CD4-positive, CD25-positive, alpha-beta regulatory T cell (primary cell): ENCODE measurements around the gene TMEM181. TPM values are rescaled to one million over a fixed set of nuclear protein-coding genes. Genes with fewer than 3 reads are reported as not detected.
"Not testable (repeated sequence)": the region's sequence is repeated elsewhere in the genome, so short reads cannot be mapped to it uniquely, and the experiment has no call there.

Source experiments
- ATAC-seq, 2 donors: fragments of 150-1000 bp; cut with Tn5 transposase; one replicate each; pipeline ENCODE4 v1.10.0; 2021; ENCODE audit warnings: low read depth in 2 of 2, moderate number of reproducible peaks in 2 of 2, moderate library complexity in 1 of 2
- DNase-seq, 3 donors: peaks; one replicate each; pipeline versions ENCODE4 v3.0.0 to v3.0.0-alpha.2; 2012 to 2022; ENCODE audit warnings: mixed read lengths in 1 of 3
- H3K27ac ChIP-seq: one replicate; pipeline ENCODE4 v1.7.0; 2013; ENCODE audit warnings: mild to moderate bottlenecking, low read length; ENCODE audit not compliant: insufficient read depth, poor library complexity, severe bottlenecking
- H3K27me3 ChIP-seq: one replicate; pipeline ENCODE4 v1.7.0; 2013; ENCODE audit warnings: low read length; ENCODE audit not compliant: control insufficient read depth, insufficient read depth
- H3K36me3 ChIP-seq: one replicate; pipeline ENCODE4 v1.7.0; 2013; ENCODE audit warnings: mild to moderate bottlenecking, low read length, moderate library complexity; ENCODE audit not compliant: control insufficient read depth, insufficient read depth
- H3K4me1 ChIP-seq: 2 replicates; pipeline ENCODE4 v1.7.0; 2013; ENCODE audit warnings: mild to moderate bottlenecking, low read length; ENCODE audit not compliant: insufficient read depth, control insufficient read depth, poor library complexity, severe bottlenecking
- H3K4me3 ChIP-seq: one replicate; pipeline ENCODE4 v1.7.0; 2013; ENCODE audit warnings: low read depth, mild to moderate bottlenecking, low read length, moderate library complexity
- H3K9me3 ChIP-seq, 2 experiments: 1 replicate in 1 of 2; 2 replicates in 1 of 2; pipeline ENCODE4 v1.7.0; 2013; ENCODE audit warnings: low read length in 2 of 2, mild to moderate bottlenecking in 1 of 2, moderate library complexity in 1 of 2; ENCODE audit not compliant: control insufficient read depth in 2 of 2
- H3K27ac Mint-ChIP-seq, 3 donors: one replicate each; pipeline ENCODE4 v1.8.0; 2020 to 2022; ENCODE audit warnings: mild to moderate bottlenecking in 3 of 3, mixed read lengths in 3 of 3, moderate library complexity in 2 of 3
- H3K27me3 Mint-ChIP-seq: one replicate; pipeline ENCODE4 v1.8.0; 2022; ENCODE audit warnings: mild to moderate bottlenecking, mixed read lengths
- H3K36me3 Mint-ChIP-seq: one replicate; pipeline ENCODE4 v1.8.0; 2020; ENCODE audit warnings: mixed read lengths
- H3K4me1 Mint-ChIP-seq, 4 donors: one replicate each; pipeline ENCODE4 v1.8.0; 2020 to 2022; ENCODE audit warnings: mixed read lengths in 4 of 4, mild to moderate bottlenecking in 1 of 4
- H3K4me3 Mint-ChIP-seq, 4 donors: one replicate each; pipeline ENCODE4 v1.8.0; 2020 to 2022; ENCODE audit warnings: mild to moderate bottlenecking in 4 of 4, mixed read lengths in 4 of 4, moderate library complexity in 3 of 4
- H3K9me3 Mint-ChIP-seq, 7 donors: one replicate each; pipeline ENCODE4 v1.8.0; 2020 to 2022; ENCODE audit warnings: mixed read lengths in 7 of 7, mild to moderate bottlenecking in 3 of 7, moderate library complexity in 2 of 7
- polyA plus RNA-seq, 4 donors: library from polyadenylated mRNA; unstranded; fragments of 300-500 nt; fragmentation: Illumina TruSeq; gene quantifications; one replicate each; pipeline ENCODE4 v1.2.3, GENCODE V29; 2021
- total RNA-seq: library from RNA; stranded (reverse); gene quantifications from one replicate; pipeline ENCODE4 v1.2.3, GENCODE V29; 2022

The TMEM181 gene
- total and polyA plus RNA-seq, 5 donors from 2014 or later, result 4.9 to 21.2 (median 5.6) TPM

DNA sequence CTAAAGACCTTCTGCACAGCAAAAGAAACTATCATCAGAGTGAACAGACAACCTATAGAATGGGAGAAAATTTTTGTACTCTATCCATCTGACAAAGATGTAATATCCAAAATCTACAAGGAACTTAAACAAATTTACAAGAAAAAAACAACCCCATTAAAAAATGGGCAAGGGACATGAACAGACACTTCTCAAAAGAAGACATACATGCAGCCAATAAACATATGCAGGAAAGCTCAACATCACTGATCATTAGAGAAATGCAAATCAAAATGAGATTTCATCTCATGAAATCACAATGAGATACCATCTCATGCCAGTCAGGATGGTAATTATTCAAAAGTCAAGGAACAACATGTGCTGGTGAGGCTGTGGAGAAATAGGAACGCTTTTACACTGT lies 32.0 kb upstream of the TMEM181 start:
- not testable (repeated sequence) for H3K4me1 ChIP-seq, H3K9me3 ChIP-seq, H3K4me3 ChIP-seq, H3K4me1 Mint-ChIP-seq, H3K27ac ChIP-seq, H3K27me3 ChIP-seq, DNase-seq, H3K4me3 Mint-ChIP-seq, H3K36me3 ChIP-seq, ATAC-seq, H3K27ac Mint-ChIP-seq
- peaks cover 65% of the 10 kb centered on the region for H3K27me3 Mint-ChIP-seq
- H3K36me3 Mint-ChIP-seq, result peaks cover 10% of the 10 kb centered on the region
- peaks cover 3 to 26% (median 15%) of the 10 kb centered on the region in 7 donors for H3K9me3 Mint-ChIP-seq

DNA sequence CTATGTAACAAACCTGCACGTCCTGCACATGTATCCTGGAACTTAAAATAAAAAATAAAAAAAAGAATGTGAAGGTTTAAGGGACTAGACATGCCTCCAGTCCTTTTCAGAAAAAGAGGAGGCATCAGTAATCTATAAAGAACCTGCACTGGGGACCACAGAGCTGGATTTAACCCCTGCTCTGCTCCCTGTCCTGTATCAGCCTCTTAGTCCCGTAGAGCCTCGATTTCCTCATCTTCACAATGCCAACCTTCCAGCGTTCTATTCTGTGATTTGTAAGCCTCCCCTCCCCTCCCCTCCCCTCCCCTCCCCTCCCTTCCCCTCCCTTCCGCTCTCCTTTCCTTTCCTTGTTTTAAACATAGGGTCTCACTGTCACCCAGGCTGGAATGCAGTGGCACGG lies 31.1 kb upstream of the TMEM181 start:
- Histone ChIP-seq H3K27me3 (peaks cover 9% of the 10 kb centered on the region), H3K4me1 (no peaks in the 10 kb centered on the region), H3K9me3 (peaks cover 0 to 7% of the 10 kb centered on the region in 2 experiments), H3K4me3 (no peak overlapping the region), H3K36me3 (no peaks in the 10 kb centered on the region), H3K27ac (no peak overlapping the region)
- Mint-ChIP-seq H3K4me3 (no peak overlapping the region), H3K9me3 (peaks cover 3 to 30% (median 18%) of the 10 kb centered on the region in 7 donors), H3K27ac (no peak overlapping the region), H3K4me1 (no peaks in the 10 kb centered on the region), H3K36me3 (peaks cover 4% of the 10 kb centered on the region), H3K27me3 (peaks cover 68% of the 10 kb centered on the region)
- no peak for DNase-seq
- ATAC-seq, result no peak

DNA sequence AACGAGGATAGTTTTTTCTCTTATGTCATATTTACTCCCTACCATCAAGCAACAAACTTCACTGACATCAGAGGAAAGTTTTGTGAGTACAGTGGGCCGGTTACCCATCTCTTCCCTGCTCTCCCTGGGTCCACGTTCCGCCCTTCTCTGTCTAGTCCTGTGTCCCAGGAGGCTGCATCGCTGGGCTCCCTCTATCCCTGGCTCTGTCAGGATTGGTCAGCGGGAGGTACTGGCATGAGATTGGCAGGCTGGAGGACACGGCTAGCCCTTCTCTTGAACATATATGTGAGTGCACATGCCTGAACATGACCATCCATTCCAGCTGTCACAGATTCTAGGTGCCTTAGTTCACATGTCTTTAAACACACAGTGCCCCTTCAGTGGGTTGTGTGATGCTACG lies 30.3 kb upstream of the TMEM181 start:
- Histone ChIP-seq H3K27ac (no peak overlapping the region), H3K4me3 (no peak overlapping the region), H3K9me3 (peaks cover 0 to 7% of the 10 kb centered on the region in 2 experiments), H3K36me3 (no peaks in the 10 kb centered on the region), H3K4me1 (no peaks in the 10 kb centered on the region), H3K27me3 (peaks cover 9% of the 10 kb centered on the region)
- no peak overlapping the region for H3K4me3 Mint-ChIP-seq
- H3K36me3 Mint-ChIP-seq, result peaks cover 4% of the 10 kb centered on the region
- ATAC-seq, result no peak
- no peak overlapping the region for H3K27ac Mint-ChIP-seq
- no peaks in the 10 kb centered on the region for H3K4me1 Mint-ChIP-seq
- peaks cover 66% of the 10 kb centered on the region for H3K27me3 Mint-ChIP-seq
- H3K9me3 Mint-ChIP-seq, result peaks cover 3 to 29% (median 18%) of the 10 kb centered on the region in 7 donors
- no peak for DNase-seq

DNA sequence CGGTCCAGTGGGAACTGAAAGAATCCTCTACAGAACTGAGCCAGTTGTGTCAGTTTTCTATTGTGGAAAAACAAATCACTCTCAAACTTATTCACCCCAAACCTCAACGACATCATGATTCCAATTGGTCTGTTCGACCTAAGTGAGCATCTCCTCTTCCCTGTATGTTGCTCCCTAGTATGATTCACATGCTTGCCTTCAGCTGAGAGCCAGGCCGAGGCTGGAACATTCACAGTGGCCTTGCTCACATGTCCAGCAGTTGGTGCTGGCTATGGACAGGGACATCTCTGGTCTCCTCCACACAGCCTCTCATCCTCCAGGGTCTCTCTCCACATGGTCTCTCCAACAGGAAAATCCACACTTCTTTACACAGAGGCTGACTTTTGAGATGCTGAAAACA lies 28.3 kb upstream of the TMEM181 start:
- H3K27ac ChIP-seq, result no peak overlapping the region
- H3K4me3 Mint-ChIP-seq, result peak overlapping the region in 1 of 4 donors; percentile 39
- no peaks in the 10 kb centered on the region for H3K36me3 ChIP-seq
- ATAC-seq (no peak), DNase-seq (no peak)
- H3K9me3 ChIP-seq, result peaks cover 0 to 7% of the 10 kb centered on the region in 2 experiments
- peaks cover 70% of the 10 kb centered on the region for H3K27me3 Mint-ChIP-seq
- H3K4me1 Mint-ChIP-seq, result peaks cover 0 to 4% (median 0%) of the 10 kb centered on the region in 4 donors
- H3K36me3 Mint-ChIP-seq, result peaks cover 4% of the 10 kb centered on the region
- peaks cover 9% of the 10 kb centered on the region for H3K4me1 ChIP-seq
- H3K27ac Mint-ChIP-seq, result no peak overlapping the region
- H3K27me3 ChIP-seq, result peaks cover 8% of the 10 kb centered on the region
- H3K9me3 Mint-ChIP-seq, result peaks cover 2 to 28% (median 15%) of the 10 kb centered on the region in 7 donors
- no peak overlapping the region for H3K4me3 ChIP-seq

DNA sequence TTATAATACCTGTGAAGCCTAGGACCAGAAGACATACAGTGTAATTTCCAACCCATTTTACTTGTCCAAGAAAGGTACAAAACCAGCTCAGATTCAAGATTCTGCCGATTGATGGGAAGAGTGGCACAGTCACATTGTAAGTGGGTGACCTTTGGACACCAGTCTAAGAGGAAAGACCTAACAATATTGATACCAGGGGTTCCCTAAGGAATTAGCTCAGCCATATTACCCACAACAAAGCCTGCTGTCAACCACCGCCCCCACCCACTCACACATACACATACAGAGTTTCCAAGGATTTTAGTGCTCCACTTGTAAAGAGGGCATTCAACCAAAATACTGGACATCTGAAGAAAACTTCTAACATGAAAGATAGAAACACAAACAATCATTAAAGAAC lies 27.9 kb upstream of the TMEM181 start:
- H3K4me1 Mint-ChIP-seq, result peaks cover 0 to 4% (median 0%) of the 10 kb centered on the region in 4 donors

GRCh38 chr6:158536084-158536890 lies 23.6 kb upstream of the TMEM181 start:
- Mint-ChIP-seq H3K36me3 (no peaks in the 10 kb centered on the region), H3K4me3 (peak overlapping the region; percentile 65 to 94 (median 80)), H3K27me3 (peaks cover 71% of the 10 kb centered on the region), H3K27ac (no peak overlapping the region), H3K9me3 (peaks cover 0 to 14% (median 4%) of the 10 kb centered on the region in 7 donors), H3K4me1 (peaks cover 0 to 8% (median 0%) of the 10 kb centered on the region in 4 donors)
- ATAC-seq (peak; percentile 41 to 45), DNase-seq (peak; percentile 55 to 73 (median 67))
- Histone ChIP-seq H3K4me1 (peaks cover 17% of the 10 kb centered on the region), H3K27ac (no peak overlapping the region), H3K27me3 (peaks cover 18% of the 10 kb centered on the region), H3K9me3 (peaks cover 0 to 3% of the 10 kb centered on the region in 2 experiments), H3K4me3 (peak overlapping the region; percentile 53), H3K36me3 (no peaks in the 10 kb centered on the region)

More for the DNA sequence above, 27.9 kb upstream of the TMEM181 start:
- H3K27me3 ChIP-seq, result peaks cover 6% of the 10 kb centered on the region
- no peak overlapping the region for H3K4me3 ChIP-seq
- no peaks in the 10 kb centered on the region for H3K36me3 ChIP-seq
- Mint-ChIP-seq H3K4me3 (no peak overlapping the region), H3K27ac (no peak overlapping the region), H3K36me3 (peaks cover 4% of the 10 kb centered on the region), H3K27me3 (peaks cover 66% of the 10 kb centered on the region), H3K9me3 (peaks cover 2 to 24% (median 13%) of the 10 kb centered on the region in 7 donors)
- H3K9me3 ChIP-seq, result peaks cover 0 to 4% of the 10 kb centered on the region in 2 experiments
- ATAC-seq, result no peak
- DNase-seq, result no peak
- H3K4me1 ChIP-seq, result peaks cover 11% of the 10 kb centered on the region
- H3K27ac ChIP-seq, result no peak overlapping the region

GRCh38 chr6:158536891-158537798 lies 22.7 kb upstream of the TMEM181 start:
- ATAC-seq (peak in 1 of 2 donors; percentile 45), DNase-seq (peak in 1 of 3 donors; percentile 56)
- Mint-ChIP-seq H3K27me3 (peaks cover 73% of the 10 kb centered on the region), H3K9me3 (peaks cover 0 to 11% (median under 1%) of the 10 kb centered on the region in 7 donors), H3K27ac (no peak overlapping the region), H3K36me3 (no peaks in the 10 kb centered on the region), H3K4me1 (peaks cover 0 to 8% (median 0%) of the 10 kb centered on the region in 4 donors), H3K4me3 (peak overlapping the region; percentile 62 to 73 (median 70))
- Histone ChIP-seq H3K27me3 (peaks cover 18% of the 10 kb centered on the region), H3K4me1 (peaks cover 17% of the 10 kb centered on the region), H3K36me3 (no peaks in the 10 kb centered on the region), H3K4me3 (no peak overlapping the region), H3K9me3 (peaks cover 0 to 3% of the 10 kb centered on the region in 2 experiments), H3K27ac (no peak overlapping the region)
